HepG2 (cell line): Measurements from ENCODE around the gene TMTC1. TPM values are rescaled to one million over a fixed set of nuclear protein-coding genes. Genes with fewer than 3 reads are reported as not detected.

ENCODE experiments used
- ATAC-seq: fragments of 200-7000 bp; cut with Tn5 transposase; 3 replicates; pipeline ENCODE4 v1.9.1; 2020; ENCODE audit warnings: mild to moderate bottlenecking, moderate library complexity
- BruUV-seq: library from RNA; stranded (reverse); fragments of 400-500 nt; replicated peaks from 2 replicates; lab custom pipeline; 2021; lab: Mats Ljungman, UMichigan
- CTCF ChIA-PET: fragments of 300-600 bp; formaldehyde crosslinking; extraction: SDS; loops from one replicate; lab custom pipeline; 2021; ENCODE audit warnings: low total read pairs, inconsistent platforms, low intra/inter-chr PET ratio; lab: Yijun Ruan, JAX
- POLR2A ChIA-PET: fragments of 350-600 bp; sonication (Branson Sonifier 250); formaldehyde crosslinking; loops from one replicate; lab custom pipeline; 2020; ENCODE audit warnings: antibody characterized with exemption, inconsistent platforms; lab: Yijun Ruan, JAX
- DNase-seq: peaks from one replicate; pipeline ENCODE4 v3.0.0-alpha.2; 2015; ENCODE audit warnings: low spot score
- FAIRE-seq: peaks from 3 replicates; lab custom pipeline; 2011; peaks lifted over from hg19 to GRCh38; lab: Jason Lieb, UNC
- H2AFZ ChIP-seq: one replicate; pipeline ENCODE4 v1.6.1; 2011; ENCODE audit warnings: low read length, inconsistent platforms
- H3K27ac ChIP-seq: fragments of 300-600 bp; 3 replicates; pipeline ENCODE4 v1.8.0; 2011; ENCODE audit warnings: mixed run types, mild to moderate bottlenecking, mixed read lengths, low read length, inconsistent platforms; ENCODE audit not compliant: insufficient read depth; ENCODE audit errors: extremely low read length
- H3K27me3 ChIP-seq, 2 experiments: fragments of 200-600 bp in 1 of 2; 2 replicates in 1 of 2; 3 replicates in 1 of 2; pipeline versions ENCODE4 v1.6.0 to v1.8.0; 2011; ENCODE audit warnings: low read length in 2 of 2, mild to moderate bottlenecking in 2 of 2, moderate library complexity in 2 of 2, inconsistent platforms in 1 of 2; ENCODE audit not compliant: insufficient read depth in 2 of 2, control insufficient read depth in 1 of 2
- H3K36me3 ChIP-seq, 2 experiments: fragments of 200-600 bp in 1 of 2; replicated peaks in 1 of 2; 2 replicates in 1 of 2; 3 replicates in 1 of 2; pipeline versions ENCODE4 v1.5.1 to v1.8.0; 2011; ENCODE audit warnings: low read length in 2 of 2, inconsistent platforms in 1 of 2; ENCODE audit not compliant: insufficient read depth in 2 of 2, control insufficient read depth in 1 of 2
- H3K4me1 ChIP-seq: 2 replicates; pipeline ENCODE4 v1.5.1; 2012; ENCODE audit warnings: low read length, inconsistent platforms; ENCODE audit not compliant: insufficient read depth
- H3K4me2 ChIP-seq: 2 replicates; pipeline ENCODE4 v1.6.0; 2011; ENCODE audit warnings: low read depth, low read length, inconsistent platforms
- H3K4me3 ChIP-seq, 3 experiments: fragments of 200-600 bp in 1 of 3; sonication (generic), shearing (Covaris generic) in 1 of 3; replicated peaks in 1 of 3; 2 replicates each; pipeline ENCODE4 v1.5.1; 2011 to 2016; ENCODE audit warnings: low read length in 3 of 3, inconsistent platforms in 2 of 3, low read depth in 2 of 3, mild to moderate bottlenecking in 2 of 3, control low read depth in 1 of 3, mixed read lengths in 1 of 3; ENCODE audit not compliant: insufficient read depth in 1 of 3
- H3K79me2 ChIP-seq: one replicate; pipeline ENCODE4 v1.6.1; 2011; ENCODE audit warnings: low read length, inconsistent platforms; ENCODE audit not compliant: insufficient read depth
- H3K9ac ChIP-seq: 2 replicates; pipeline ENCODE4 v1.6.0; 2011; ENCODE audit warnings: mild to moderate bottlenecking, low read depth, low read length, inconsistent platforms; ENCODE audit not compliant: insufficient read depth
- H3K9me3 ChIP-seq: 2 replicates; pipeline ENCODE4 v1.5.1; 2012; ENCODE audit warnings: mild to moderate bottlenecking, low read length
- H4K20me1 ChIP-seq: 2 replicates; pipeline ENCODE4 v1.6.0; 2011; ENCODE audit warnings: inconsistent platforms, mild to moderate bottlenecking, low read length, moderate library complexity; ENCODE audit not compliant: insufficient read depth
- ESRRA ChIP-seq: sonication (generic); formaldehyde crosslinking; IDR thresholded peaks from 2 replicates; pipeline ENCODE4 v1.5.1; 2020; ENCODE audit warnings: mild to moderate bottlenecking, low read depth, missing genetic modification reagents
- GFI1 ChIP-seq: sonication (generic); formaldehyde crosslinking; IDR thresholded peaks from 2 replicates; pipeline ENCODE4 v1.5.0; 2020; ENCODE audit warnings: missing genetic modification reagents, mild to moderate bottlenecking, borderline replicate concordance
- IRX3 ChIP-seq: sonication (generic); formaldehyde crosslinking; IDR thresholded peaks from 2 replicates; pipeline ENCODE4 v1.8.1; 2023; ENCODE audit warnings: mild to moderate bottlenecking, low read depth, missing genetic modification reagents, borderline replicate concordance
- MATR3 ChIP-seq: sonication (generic); formaldehyde crosslinking; IDR thresholded peaks from 2 replicates; pipeline ENCODE4 v1.4.0; 2020; ENCODE audit warnings: missing genetic modification reagents
- ZNF33A ChIP-seq: sonication (generic); formaldehyde crosslinking; IDR thresholded peaks from 2 replicates; pipeline ENCODE4 v1.5.1; 2020; ENCODE audit warnings: missing genetic modification reagents, mild to moderate bottlenecking, moderate library complexity, borderline replicate concordance
- ZNF782 ChIP-seq: sonication (generic); formaldehyde crosslinking; IDR thresholded peaks from 2 replicates; pipeline ENCODE4 v1.4.0; 2020; ENCODE audit warnings: missing genetic modification reagents, mild to moderate bottlenecking, borderline replicate concordance
- ZSCAN12 ChIP-seq: sonication (generic); formaldehyde crosslinking; IDR thresholded peaks from 2 replicates; pipeline ENCODE4 v1.9.0; 2021; ENCODE audit warnings: mild to moderate bottlenecking, missing genetic modification reagents
- WGBS: methylation state at CpG from one replicate; pipeline ENCODE4 v1.1.6; 2017; ENCODE audit warnings: low lambda C conversion rate; 5-methylcytosine and 5-hydroxymethylcytosine counted together
- in situ Hi-C: cut with HindIII; loops from 2 replicates; pipeline ENCODE4 v1.10.0; 2017; ENCODE audit warnings: low pct_unique_long_range_greater_than_20kb; ENCODE audit not compliant: extremely low pct_ligation_motif_present
- intact Hi-C: fragments of 100-400 bp; cut with micrococcal nuclease; formaldehyde crosslinking; loops from one replicate; pipeline ENCODE4 v1.10.0; 2022; ENCODE audit not compliant: unreplicated experiment
- polyA plus RNA-seq, 8 experiments: library from polyadenylated mRNA; depleted of rRNA in 3 of 8; stranded (reverse) in 7 of 8; unstranded in 1 of 8; fragments of >200 nt; fragmentation: Illumina TruSeq in 4 of 8; extraction: Trizol in 4 of 8; gene quantifications; 2 replicates each; pipeline versions ENCODE4 v1.2.1 to v1.2.3, GENCODE V29; 2011 to 2016; ENCODE audit warnings: low read depth in 4 of 8, missing spikeins in 1 of 8, mixed read lengths in 1 of 8; ENCODE audit not compliant: insufficient read depth in 1 of 8
- total RNA-seq, 5 experiments: library from RNA; depleted of rRNA; stranded (reverse); fragments of >200 nt; fragmentation: Illumina TruSeq; extraction: Trizol; gene quantifications; 2 replicates each; pipeline ENCODE4 v1.2.3, GENCODE V29; 2016; ENCODE audit warnings: low read depth in 1 of 5
- TF ChIP-seq, protein P1 (sequence below): sonication (generic); formaldehyde crosslinking; IDR thresholded peaks from 2 replicates; pipeline ENCODE4 v1.4.0; 2020; ENCODE audit warnings: missing genetic modification reagents, borderline replicate concordance

The TMTC1 gene
- total and polyA plus RNA-seq, 2 of the 13 experiments (the other 11 are each of a cell fraction or from before 2014, with no cell fraction given), result 0.69 to 1.8 TPM

DNA sequence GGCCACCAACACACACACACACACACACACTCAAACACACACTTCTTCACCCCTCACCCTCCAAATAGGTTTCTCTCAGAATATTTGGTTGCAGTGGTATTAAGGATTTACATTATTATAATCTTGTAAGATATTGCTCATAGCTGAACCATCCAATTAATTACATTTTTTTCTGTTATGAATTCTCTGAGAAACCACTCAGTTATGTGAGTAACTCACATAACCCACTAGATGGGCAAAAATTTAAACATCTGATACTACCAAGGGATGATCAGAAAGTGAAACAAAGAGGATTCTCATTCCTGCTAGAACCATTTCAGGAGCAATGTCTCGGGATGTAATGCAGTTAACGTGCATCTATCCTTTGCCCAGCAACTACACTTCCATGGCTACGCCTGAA lies 31.6 kb downstream of the TMTC1 start:
- H2AFZ ChIP-seq, result no peak overlapping the region
- no peaks in the 10 kb centered on the region for H3K9me3 ChIP-seq
- no peak for TF ChIP-seq ZSCAN12
- no peak for TF ChIP-seq ESRRA
- no peak for TF ChIP-seq IRX3 (CRISPR knock-in tag)
- TF ChIP-seq GFI1 (CRISPR knock-in tag), result no peak
- TF ChIP-seq ZNF782 (CRISPR knock-in tag), result no peak
- no peak for TF ChIP-seq MATR3 (CRISPR knock-in tag)
- TF ChIP-seq ZNF33A (CRISPR knock-in tag), result no peak
- TF ChIP-seq, protein P1, sequence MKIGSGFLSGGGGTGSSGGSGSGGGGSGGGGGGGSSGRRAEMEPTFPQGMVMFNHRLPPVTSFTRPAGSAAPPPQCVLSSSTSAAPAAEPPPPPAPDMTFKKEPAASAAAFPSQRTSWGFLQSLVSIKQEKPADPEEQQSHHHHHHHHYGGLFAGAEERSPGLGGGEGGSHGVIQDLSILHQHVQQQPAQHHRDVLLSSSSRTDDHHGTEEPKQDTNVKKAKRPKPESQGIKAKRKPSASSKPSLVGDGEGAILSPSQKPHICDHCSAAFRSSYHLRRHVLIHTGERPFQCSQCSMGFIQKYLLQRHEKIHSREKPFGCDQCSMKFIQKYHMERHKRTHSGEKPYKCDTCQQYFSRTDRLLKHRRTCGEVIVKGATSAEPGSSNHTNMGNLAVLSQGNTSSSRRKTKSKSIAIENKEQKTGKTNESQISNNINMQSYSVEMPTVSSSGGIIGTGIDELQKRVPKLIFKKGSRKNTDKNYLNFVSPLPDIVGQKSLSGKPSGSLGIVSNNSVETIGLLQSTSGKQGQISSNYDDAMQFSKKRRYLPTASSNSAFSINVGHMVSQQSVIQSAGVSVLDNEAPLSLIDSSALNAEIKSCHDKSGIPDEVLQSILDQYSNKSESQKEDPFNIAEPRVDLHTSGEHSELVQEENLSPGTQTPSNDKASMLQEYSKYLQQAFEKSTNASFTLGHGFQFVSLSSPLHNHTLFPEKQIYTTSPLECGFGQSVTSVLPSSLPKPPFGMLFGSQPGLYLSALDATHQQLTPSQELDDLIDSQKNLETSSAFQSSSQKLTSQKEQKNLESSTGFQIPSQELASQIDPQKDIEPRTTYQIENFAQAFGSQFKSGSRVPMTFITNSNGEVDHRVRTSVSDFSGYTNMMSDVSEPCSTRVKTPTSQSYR (CRISPR knock-in tag), result no peak
- TF ChIP-seq, all 625 proteins: peak for 0
- no peak for FAIRE-seq
- no peak for DNase-seq
- Histone ChIP-seq H3K79me2 (no peaks in the 10 kb centered on the region), H3K4me2 (no peak overlapping the region), H3K27me3 (no peaks in the 10 kb centered on the region), H3K4me3 (no peak overlapping the region), H3K27ac (no peak overlapping the region), H3K4me1 (no peaks in the 10 kb centered on the region), H4K20me1 (no peaks in the 10 kb centered on the region), H3K36me3 (no peaks in the 10 kb centered on the region), H3K9ac (no peak overlapping the region)
- intact Hi-C loops (no loop called here), in situ Hi-C loops (no loop called here)
- ChIA-PET POLR2A (no interaction called here), CTCF (no interaction called here)
- whole genome bisulfite sequencing, result 18% methylated on average over 3 of the region's 3 CpGs
- no TSS peak for BruUV-seq
- ATAC-seq, result no peak
